ENCODE measurements around the gene PTTG1IP.

The PTTG1IP gene

DNA sequence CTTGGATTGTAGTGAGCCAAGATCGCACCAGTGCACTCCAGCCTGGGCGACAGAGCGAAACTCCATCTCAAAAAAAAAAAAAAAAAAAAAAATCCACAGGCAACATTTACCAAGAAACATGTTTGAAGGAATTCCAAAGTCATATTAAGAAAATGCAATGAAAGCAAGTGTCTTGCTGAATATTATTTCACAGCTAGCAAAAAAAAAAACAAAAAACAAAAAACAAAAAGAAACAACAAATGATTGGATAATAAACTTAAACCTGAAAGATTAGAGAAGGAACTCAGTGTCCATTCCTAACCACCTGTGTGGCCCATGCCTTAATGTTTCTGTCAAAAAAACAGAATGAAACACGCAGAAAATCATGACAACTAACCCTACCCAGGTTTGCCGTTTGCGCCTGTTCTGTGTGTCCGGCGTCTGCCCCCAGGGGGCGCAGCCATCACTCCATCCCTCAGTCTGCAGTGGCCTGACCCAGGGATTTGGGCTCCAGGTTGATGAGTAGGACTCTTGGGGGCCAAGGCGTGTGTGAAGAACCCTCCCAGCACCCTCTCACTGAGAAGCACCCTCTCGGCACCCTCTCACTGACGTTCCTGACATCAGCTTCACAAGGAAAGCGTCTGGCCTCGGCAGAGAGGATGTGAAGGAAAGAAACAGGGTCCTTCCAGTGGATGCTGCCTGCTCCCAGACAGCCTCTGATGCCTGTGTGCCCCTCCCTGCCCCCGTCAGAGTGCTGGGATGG is 19.2 kb upstream of the PTTG1IP start:
- H3K4me3 ChIP-seq (ENCODE audit: low read depth in 1 of 2, low read length in 2 of 2) = no peak overlapping the region
- H3K9ac ChIP-seq (ENCODE audit: low read length) = no peak overlapping the region
- no peak overlapping the region for H3K27ac ChIP-seq (ENCODE audit: low read depth, low read length)
- no peaks in the 10 kb centered on the region for H3K4me1 ChIP-seq (ENCODE audit: insufficient read depth, low read length)
- no peaks in the 10 kb centered on the region for H3K9me3 ChIP-seq (ENCODE audit: low read length)
- H3K27me3 ChIP-seq (ENCODE audit: control insufficient read depth in 1 of 2, insufficient read depth in 2 of 2, low read length in 2 of 2) = peaks cover 0 to 6% of the 10 kb centered on the region in 2 donors
- H3K36me3 ChIP-seq (ENCODE audit: insufficient read depth, low read length) = no peaks in the 10 kb centered on the region

GRCh38 chr21:44892095-44892494 is 18.6 kb upstream of the PTTG1IP start:
- Histone ChIP-seq H3K4me3 (ENCODE audit: low read depth in 1 of 2, low read length in 2 of 2) (no peak overlapping the region), H3K9ac (ENCODE audit: low read length) (no peak overlapping the region), H3K36me3 (ENCODE audit: insufficient read depth, low read length) (no peaks in the 10 kb centered on the region), H3K4me1 (ENCODE audit: insufficient read depth, low read length) (no peaks in the 10 kb centered on the region), H3K27ac (ENCODE audit: low read depth, low read length) (no peak overlapping the region), H3K27me3 (ENCODE audit: control insufficient read depth in 1 of 2, insufficient read depth in 2 of 2, low read length in 2 of 2) (peaks cover 0 to 6% of the 10 kb centered on the region in 2 donors), H3K9me3 (ENCODE audit: low read length) (no peaks in the 10 kb centered on the region)

DNA sequence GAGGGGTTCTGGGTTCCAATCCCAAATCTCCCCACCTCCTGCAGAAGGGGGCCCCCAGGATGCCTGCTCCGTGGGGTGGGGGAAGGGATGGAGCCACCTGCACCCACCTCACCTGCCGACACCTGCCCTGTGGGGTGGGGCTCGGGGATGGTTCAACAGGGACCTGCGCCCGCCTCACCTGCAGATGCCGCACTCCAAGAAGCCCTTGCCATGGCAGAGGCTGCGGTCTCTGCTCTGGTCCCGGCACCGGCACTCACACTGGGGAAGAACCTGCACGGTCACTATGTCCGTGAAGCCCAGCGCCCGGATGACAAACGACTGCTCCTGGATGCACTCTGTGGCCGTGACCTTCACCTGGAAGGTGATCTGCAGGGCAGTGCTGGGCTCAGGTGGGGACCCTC is 18.1 kb upstream of the PTTG1IP start:
- no peaks in the 10 kb centered on the region for H3K9me3 ChIP-seq (ENCODE audit: low read length)
- H3K4me3 ChIP-seq (ENCODE audit: low read depth in 1 of 2, low read length in 2 of 2) = no peak overlapping the region
- H3K4me1 ChIP-seq (ENCODE audit: insufficient read depth, low read length) = no peaks in the 10 kb centered on the region
- H3K36me3 ChIP-seq (ENCODE audit: insufficient read depth, low read length) = no peaks in the 10 kb centered on the region
- H3K27ac ChIP-seq (ENCODE audit: low read depth, low read length) = no peak overlapping the region
- H3K9ac ChIP-seq (ENCODE audit: low read length) = no peak overlapping the region
- peaks cover 0 to 6% of the 10 kb centered on the region in 2 donors for H3K27me3 ChIP-seq (ENCODE audit: control insufficient read depth in 1 of 2, insufficient read depth in 2 of 2, low read length in 2 of 2)

GRCh38 chr21:44890961-44891541 is 17.6 kb upstream of the PTTG1IP start:
- Histone ChIP-seq H3K9ac (ENCODE audit: low read length) (no peak overlapping the region), H3K27me3 (ENCODE audit: control insufficient read depth in 1 of 2, insufficient read depth in 2 of 2, low read length in 2 of 2) (peaks cover 0 to 6% of the 10 kb centered on the region in 2 donors), H3K4me3 (ENCODE audit: low read depth in 1 of 2, low read length in 2 of 2) (no peak overlapping the region), H3K9me3 (ENCODE audit: low read length) (no peaks in the 10 kb centered on the region), H3K4me1 (ENCODE audit: insufficient read depth, low read length) (no peaks in the 10 kb centered on the region), H3K36me3 (ENCODE audit: insufficient read depth, low read length) (no peaks in the 10 kb centered on the region), H3K27ac (ENCODE audit: low read depth, low read length) (no peak overlapping the region)

DNA sequence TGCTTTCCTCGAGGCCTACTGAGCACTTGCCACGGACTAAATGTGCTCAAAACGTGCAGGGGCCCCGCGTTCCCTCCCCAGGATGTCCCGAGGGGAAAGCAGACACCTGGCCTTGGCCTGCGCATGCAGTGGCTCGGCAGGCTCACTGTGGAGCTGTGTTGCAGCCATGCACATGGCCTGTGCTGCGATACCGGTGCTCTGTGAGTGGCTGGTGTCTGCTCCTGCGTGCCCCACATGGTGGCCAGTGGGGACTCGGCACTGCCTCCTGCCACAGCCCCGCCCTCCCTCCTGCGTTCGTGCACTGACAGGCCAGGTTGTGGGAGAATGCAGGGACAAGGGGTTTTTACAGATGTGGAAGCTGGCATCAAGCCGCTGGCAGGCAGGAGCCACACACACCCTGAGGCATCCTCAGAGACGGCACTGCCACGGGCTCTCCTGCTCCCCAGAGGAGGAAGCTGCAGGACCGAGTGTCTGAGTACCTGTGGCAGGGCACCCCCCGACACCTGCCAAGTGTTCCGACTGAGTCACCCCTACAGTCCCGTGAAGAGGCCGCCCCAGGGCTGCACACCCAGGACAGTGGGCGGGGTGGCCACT is 16.9 kb upstream of the PTTG1IP start:
- Histone ChIP-seq H3K4me1 (ENCODE audit: insufficient read depth, low read length) (no peaks in the 10 kb centered on the region), H3K27me3 (ENCODE audit: control insufficient read depth in 1 of 2, insufficient read depth in 2 of 2, low read length in 2 of 2) (peaks cover 0 to 6% of the 10 kb centered on the region in 2 donors), H3K9me3 (ENCODE audit: low read length) (no peaks in the 10 kb centered on the region), H3K4me3 (ENCODE audit: low read depth in 1 of 2, low read length in 2 of 2) (no peak overlapping the region), H3K27ac (ENCODE audit: low read depth, low read length) (no peak overlapping the region), H3K36me3 (ENCODE audit: insufficient read depth, low read length) (no peaks in the 10 kb centered on the region), H3K9ac (ENCODE audit: low read length) (no peak overlapping the region)

GRCh38 chr21:44889625-44890337 is 16.3 kb upstream of the PTTG1IP start:
- H3K27ac ChIP-seq (ENCODE audit: low read depth, low read length) = no peak overlapping the region
- no peaks in the 10 kb centered on the region for H3K9me3 ChIP-seq (ENCODE audit: low read length)
- H3K9ac ChIP-seq (ENCODE audit: low read length) = no peak overlapping the region
- H3K27me3 ChIP-seq (ENCODE audit: control insufficient read depth in 1 of 2, insufficient read depth in 2 of 2, low read length in 2 of 2) = peaks cover 0 to 6% of the 10 kb centered on the region in 2 donors
- no peaks in the 10 kb centered on the region for H3K36me3 ChIP-seq (ENCODE audit: insufficient read depth, low read length)
- H3K4me3 ChIP-seq (ENCODE audit: low read depth in 1 of 2, low read length in 2 of 2) = no peak overlapping the region
- H3K4me1 ChIP-seq (ENCODE audit: insufficient read depth, low read length) = no peaks in the 10 kb centered on the region

DNA sequence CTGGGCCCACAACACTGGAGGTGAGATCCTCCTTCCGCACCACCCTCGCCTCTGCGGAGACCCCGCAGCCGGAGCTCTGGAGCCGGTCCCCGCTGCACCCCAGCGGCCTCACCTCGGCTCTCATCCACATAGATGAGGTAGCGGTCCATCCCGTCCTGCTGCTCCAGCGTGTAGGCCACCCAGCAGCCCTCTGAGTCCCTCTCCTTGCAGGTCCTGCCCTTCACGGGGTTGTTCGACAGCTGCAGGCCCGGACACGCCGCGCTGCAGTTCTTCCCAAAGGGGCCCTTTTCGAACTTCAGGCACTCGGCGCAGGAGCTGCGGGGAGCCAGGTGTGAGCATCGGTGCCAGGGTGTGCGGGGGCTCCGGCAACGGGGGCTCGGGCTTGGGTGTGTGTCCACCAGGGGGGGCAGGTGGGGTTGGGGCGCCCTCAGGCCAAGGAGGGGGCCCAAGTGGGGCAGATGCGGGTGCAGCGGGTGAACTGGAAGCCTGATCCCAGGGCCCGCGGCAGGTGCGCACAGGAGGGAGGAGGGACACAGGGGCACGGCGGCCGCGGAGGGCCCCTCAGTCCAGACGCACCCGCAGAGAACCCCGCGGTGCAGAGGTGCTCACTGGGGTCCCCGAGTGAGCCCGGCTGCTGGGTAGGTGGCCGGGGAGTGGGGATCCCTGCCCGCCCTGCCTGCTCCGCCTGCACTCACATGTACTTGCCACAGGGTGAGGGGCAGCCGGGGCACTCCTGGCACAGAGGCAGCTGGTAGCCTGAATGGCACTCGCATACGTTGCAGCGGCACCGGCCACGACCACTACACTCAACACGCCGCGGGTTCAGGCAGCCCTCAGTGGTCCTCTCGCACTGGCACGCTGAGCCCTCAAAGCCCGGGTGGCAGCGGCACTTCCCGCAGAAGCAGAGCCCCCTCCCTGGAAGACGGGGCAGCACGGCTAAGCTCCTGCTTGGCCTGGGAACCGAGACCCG is 15.4 kb upstream of the PTTG1IP start:
- no peaks in the 10 kb centered on the region for H3K4me1 ChIP-seq (ENCODE audit: insufficient read depth, low read length)
- no peaks in the 10 kb centered on the region for H3K9me3 ChIP-seq (ENCODE audit: low read length)
- no peaks in the 10 kb centered on the region for H3K36me3 ChIP-seq (ENCODE audit: insufficient read depth, low read length)
- H3K27me3 ChIP-seq (ENCODE audit: control insufficient read depth in 1 of 2, insufficient read depth in 2 of 2, low read length in 2 of 2) = peaks cover 0 to 6% of the 10 kb centered on the region in 2 donors
- H3K4me3 ChIP-seq (ENCODE audit: low read depth in 1 of 2, low read length in 2 of 2) = no peak overlapping the region
- no peak overlapping the region for H3K9ac ChIP-seq (ENCODE audit: low read length)
- H3K27ac ChIP-seq (ENCODE audit: low read depth, low read length) = no peak overlapping the region

- H3K4me3 ChIP-seq (ENCODE audit: low read depth in 1 of 2, low read length in 2 of 2) = no peak overlapping the region
- H3K9ac ChIP-seq (ENCODE audit: low read length) = no peak overlapping the region
- no peaks in the 10 kb centered on the region for H3K36me3 ChIP-seq (ENCODE audit: insufficient read depth, low read length)
- H3K27me3 ChIP-seq (ENCODE audit: control insufficient read depth in 1 of 2, insufficient read depth in 2 of 2, low read length in 2 of 2) = peaks cover 0 to 6% of the 10 kb centered on the region in 2 donors
- H3K9me3 ChIP-seq (ENCODE audit: low read length) = no peaks in the 10 kb centered on the region
- H3K4me1 ChIP-seq (ENCODE audit: insufficient read depth, low read length) = no peaks in the 10 kb centered on the region
- H3K27ac ChIP-seq (ENCODE audit: low read depth, low read length) = no peak overlapping the region
Measured at GRCh38 chr21:44887807-44888580, 14.5 kb upstream of the PTTG1IP start.

GRCh38 chr21:44887126-44887806 is 13.8 kb upstream of the PTTG1IP start:
- Histone ChIP-seq H3K9ac (ENCODE audit: low read length) (no peak overlapping the region), H3K9me3 (ENCODE audit: low read length) (no peaks in the 10 kb centered on the region), H3K36me3 (ENCODE audit: insufficient read depth, low read length) (no peaks in the 10 kb centered on the region), H3K27ac (ENCODE audit: low read depth, low read length) (no peak overlapping the region), H3K4me3 (ENCODE audit: low read depth in 1 of 2, low read length in 2 of 2) (no peak overlapping the region), H3K27me3 (ENCODE audit: control insufficient read depth in 1 of 2, insufficient read depth in 2 of 2, low read length in 2 of 2) (peaks cover 0 to 6% of the 10 kb centered on the region in 2 donors), H3K4me1 (ENCODE audit: insufficient read depth, low read length) (no peaks in the 10 kb centered on the region)
